HEK293 (cell line): ENCODE measurements around the gene KLHDC8B.

ENCODE experiments used
- CTCF ChIP-seq: fragments of 450-650 bp; formaldehyde crosslinking; IDR thresholded peaks from 2 replicates; pipeline ENCODE4 v1.5.1; 2016; ENCODE audit warnings: missing biosample characterization, missing genetic modification characterization
- KLF10 ChIP-seq: fragments of 450-650 bp; IDR thresholded peaks from 2 replicates; pipeline ENCODE4 v1.5.1; 2018; ENCODE audit warnings: missing biosample characterization, mild to moderate bottlenecking, missing genetic modification characterization
- PRDM1 ChIP-seq: fragments of 450-650 bp; formaldehyde crosslinking; IDR thresholded peaks from 2 replicates; pipeline ENCODE4; 2016; ENCODE audit warnings: missing biosample characterization, missing genetic modification characterization
- REPIN1 ChIP-seq: fragments of 450-650 bp; formaldehyde crosslinking; IDR thresholded peaks from 2 replicates; pipeline ENCODE4 v1.5.1; 2017; ENCODE audit warnings: missing biosample characterization, missing genetic modification characterization, low read depth
- REST ChIP-seq: fragments of 450-650 bp; formaldehyde crosslinking; IDR thresholded peaks from 2 replicates; pipeline ENCODE4 v1.5.1; 2016; ENCODE audit warnings: missing biosample characterization, missing genetic modification characterization
- TCF7L2 ChIP-seq: IDR thresholded peaks from 2 replicates; pipeline ENCODE4 v1.6.1; 2011; ENCODE audit warnings: low read depth, mild to moderate bottlenecking, inconsistent platforms, low read length, moderate library complexity, borderline replicate concordance
- YY1 ChIP-seq: fragments of 450-650 bp; formaldehyde crosslinking; IDR thresholded peaks from 2 replicates; pipeline ENCODE4 v1.5.1; 2018; ENCODE audit warnings: missing biosample characterization, missing genetic modification characterization
- ZBTB11 ChIP-seq: fragments of 450-650 bp; formaldehyde crosslinking; conservative IDR thresholded peaks from 2 replicates; pipeline ENCODE4 v1.5.1; 2016; ENCODE audit warnings: low read depth, missing biosample characterization, missing genetic modification characterization
- ZNF2 ChIP-seq: fragments of 450-650 bp; formaldehyde crosslinking; IDR thresholded peaks from 2 replicates; pipeline ENCODE4 v1.5.1; 2016; ENCODE audit warnings: missing biosample characterization, missing genetic modification characterization
- ZNF670 ChIP-seq: fragments of 450-650 bp; formaldehyde crosslinking; IDR thresholded peaks from 2 replicates; pipeline ENCODE4 v1.5.1; 2016; ENCODE audit warnings: missing biosample characterization, missing genetic modification characterization, low read depth
- ZNF768 ChIP-seq: fragments of 450-650 bp; formaldehyde crosslinking; IDR thresholded peaks from 2 replicates; pipeline ENCODE4 v1.5.1; 2018; ENCODE audit warnings: missing biosample characterization, mild to moderate bottlenecking, missing genetic modification characterization
- ZNF776 ChIP-seq: fragments of 450-650 bp; formaldehyde crosslinking; IDR thresholded peaks from 2 replicates; pipeline ENCODE4 v1.5.0; 2017; ENCODE audit warnings: missing biosample characterization, missing genetic modification characterization, borderline replicate concordance
- ZNF837 ChIP-seq: fragments of 450-650 bp; formaldehyde crosslinking; IDR thresholded peaks from 2 replicates; pipeline ENCODE4 v1.5.1; 2016; ENCODE audit warnings: missing biosample characterization, missing genetic modification characterization
- ZSCAN30 ChIP-seq: fragments of 450-650 bp; IDR thresholded peaks from 2 replicates; pipeline ENCODE4 v1.5.1; 2018; ENCODE audit warnings: missing biosample characterization, mild to moderate bottlenecking, missing genetic modification characterization, moderate library complexity

GRCh38 chr3:49181351-49181750 lies 10.0 kb downstream of the KLHDC8B start:
- TF ChIP-seq ZNF670 (tag by site-specific recombination) (no peak), CTCF (tag by site-specific recombination) (no peak), ZSCAN30 (no peak), TCF7L2 (no peak), REST (tag by site-specific recombination) (no peak), ZNF2 (tag by site-specific recombination) (no peak), ZBTB11 (tag by site-specific recombination) (no peak), PRDM1 (tag by site-specific recombination) (no peak), REPIN1 (tag by site-specific recombination) (no peak), ZNF837 (tag by site-specific recombination) (no peak), KLF10 (tag by site-specific recombination) (no peak), YY1 (tag by site-specific recombination) (no peak), ZNF776 (no peak), ZNF768 (tag by site-specific recombination) (no peak)
